Measurements from ENCODE around the gene IVL. TPM values are rescaled to one million over a fixed set of nuclear protein-coding genes. Genes with fewer than 3 reads are reported as not detected.

IVL gene
- total RNA-seq, 1 donor from 2014 or later, result not detected

DNA sequence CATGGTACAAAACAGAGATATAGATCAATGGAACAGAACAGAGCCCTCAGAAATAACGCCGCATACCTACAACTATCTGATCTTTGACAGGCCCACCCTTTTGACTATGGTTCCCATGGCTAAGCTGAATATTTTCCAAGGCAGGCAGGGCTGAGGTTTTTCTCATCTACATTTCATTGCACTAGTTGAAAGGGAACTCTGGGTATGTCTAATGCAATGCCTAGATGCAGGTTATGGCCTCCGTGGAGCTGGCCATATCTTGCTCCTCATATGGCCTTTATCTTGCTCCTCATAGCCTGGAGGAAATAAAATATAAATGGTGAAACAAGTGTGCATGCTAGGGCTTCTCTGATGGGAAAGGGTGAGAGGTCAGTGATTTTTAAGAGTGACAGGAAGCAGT is 49.2 kb downstream of the IVL start:
- ChIA-PET CTCF (no interaction called here), POLR2A (no interaction called here)
- intact Hi-C loops (cut with micrococcal nuclease), result no loop called here

GRCh38 chr1:152959273-152959672 is 50.9 kb downstream of the IVL start:
- H3K9me3 Mint-ChIP-seq, result no peaks in the 10 kb centered on the region
- no peak for ATAC-seq (ENCODE audit: low read depth)
- TF ChIP-seq, protein P1, sequence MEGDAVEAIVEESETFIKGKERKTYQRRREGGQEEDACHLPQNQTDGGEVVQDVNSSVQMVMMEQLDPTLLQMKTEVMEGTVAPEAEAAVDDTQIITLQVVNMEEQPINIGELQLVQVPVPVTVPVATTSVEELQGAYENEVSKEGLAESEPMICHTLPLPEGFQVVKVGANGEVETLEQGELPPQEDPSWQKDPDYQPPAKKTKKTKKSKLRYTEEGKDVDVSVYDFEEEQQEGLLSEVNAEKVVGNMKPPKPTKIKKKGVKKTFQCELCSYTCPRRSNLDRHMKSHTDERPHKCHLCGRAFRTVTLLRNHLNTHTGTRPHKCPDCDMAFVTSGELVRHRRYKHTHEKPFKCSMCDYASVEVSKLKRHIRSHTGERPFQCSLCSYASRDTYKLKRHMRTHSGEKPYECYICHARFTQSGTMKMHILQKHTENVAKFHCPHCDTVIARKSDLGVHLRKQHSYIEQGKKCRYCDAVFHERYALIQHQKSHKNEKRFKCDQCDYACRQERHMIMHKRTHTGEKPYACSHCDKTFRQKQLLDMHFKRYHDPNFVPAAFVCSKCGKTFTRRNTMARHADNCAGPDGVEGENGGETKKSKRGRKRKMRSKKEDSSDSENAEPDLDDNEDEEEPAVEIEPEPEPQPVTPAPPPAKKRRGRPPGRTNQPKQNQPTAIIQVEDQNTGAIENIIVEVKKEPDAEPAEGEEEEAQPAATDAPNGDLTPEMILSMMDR (IDR thresholded peaks at IDR 0.05), result no peak
- no peak overlapping the region for H3K27ac Mint-ChIP-seq
- H3K4me3 Mint-ChIP-seq, result no peak overlapping the region
- POLR2A ChIA-PET, result no interaction called here
- no peaks in the 10 kb centered on the region for H3K36me3 Mint-ChIP-seq (ENCODE audit: low read depth)
- no peak for DNase-seq
- CTCF ChIA-PET, result no interaction called here
- no peaks in the 10 kb centered on the region for H3K27me3 Mint-ChIP-seq
- intact Hi-C loops (cut with micrococcal nuclease), result no loop called here
- peaks cover 8% of the 10 kb centered on the region for H3K4me1 Mint-ChIP-seq

More for the DNA sequence above, 49.2 kb downstream of the IVL start:
- TF ChIP-seq, protein P1 (IDR thresholded peaks at IDR 0.05), result no peak
- H3K36me3 Mint-ChIP-seq (ENCODE audit: low read depth), result no peaks in the 10 kb centered on the region
- no peak overlapping the region for H3K27ac Mint-ChIP-seq
- DNase-seq (no peak), ATAC-seq (ENCODE audit: low read depth) (no peak)
- H3K4me1 Mint-ChIP-seq, result peaks cover 8% of the 10 kb centered on the region
- H3K27me3 Mint-ChIP-seq, result no peaks in the 10 kb centered on the region
- no peaks in the 10 kb centered on the region for H3K9me3 Mint-ChIP-seq
- no peak overlapping the region for H3K4me3 Mint-ChIP-seq

GRCh38 chr1:152959801-152960451 is 51.6 kb downstream of the IVL start:
- H3K27me3 Mint-ChIP-seq, result no peaks in the 10 kb centered on the region
- H3K9me3 Mint-ChIP-seq, result no peaks in the 10 kb centered on the region
- CTCF ChIA-PET, result no interaction called here
- no peak overlapping the region for H3K4me3 Mint-ChIP-seq
- intact Hi-C loops (cut with micrococcal nuclease), result no loop called here
- no peak for DNase-seq
- TF ChIP-seq, protein P1 (IDR thresholded peaks at IDR 0.05), result no peak
- POLR2A ChIA-PET, result no interaction called here
- ATAC-seq (ENCODE audit: low read depth), result no peak
- H3K36me3 Mint-ChIP-seq (ENCODE audit: low read depth), result no peaks in the 10 kb centered on the region
- peaks cover 8% of the 10 kb centered on the region for H3K4me1 Mint-ChIP-seq
- H3K27ac Mint-ChIP-seq, result no peak overlapping the region

DNA sequence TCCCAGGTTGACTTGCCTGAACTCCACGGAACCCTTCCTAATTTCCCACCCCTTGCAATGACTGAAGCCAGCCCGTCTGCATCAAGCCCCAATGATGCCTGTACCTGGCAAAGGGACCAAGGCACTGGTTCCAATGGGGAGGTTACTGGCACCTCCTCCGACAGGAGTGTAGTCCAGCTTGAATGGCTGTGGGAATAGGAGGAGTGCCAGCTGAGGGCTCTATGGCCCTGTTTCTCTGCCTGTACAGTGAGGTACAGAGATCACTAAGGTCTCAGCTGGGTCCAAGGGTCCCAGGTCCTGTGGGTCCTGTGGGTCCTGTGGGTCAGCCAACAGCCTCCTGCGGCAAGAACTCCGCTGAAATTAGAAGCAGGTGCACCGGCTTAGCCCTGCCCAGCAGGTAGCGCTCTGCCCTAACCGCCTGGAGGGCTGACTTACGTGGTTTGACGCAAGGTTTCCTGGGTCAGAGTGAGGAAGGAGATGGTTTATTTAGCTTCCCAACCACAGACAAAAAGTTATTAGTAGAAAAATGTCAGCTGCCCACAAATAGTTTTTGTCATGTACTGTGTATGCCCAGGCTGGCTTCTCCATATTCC is 52.2 kb downstream of the IVL start:
- intact Hi-C loops (cut with micrococcal nuclease), result no loop called here
- TF ChIP-seq, protein P1 (IDR thresholded peaks at IDR 0.05), result no peak
- DNase-seq, result no peak
- H3K9me3 Mint-ChIP-seq, result no peaks in the 10 kb centered on the region
- H3K36me3 Mint-ChIP-seq (ENCODE audit: low read depth), result no peaks in the 10 kb centered on the region
- no peak overlapping the region for H3K27ac Mint-ChIP-seq
- CTCF ChIA-PET, result no interaction called here
- no peak overlapping the region for H3K4me3 Mint-ChIP-seq
- H3K4me1 Mint-ChIP-seq, result peaks cover 8% of the 10 kb centered on the region
- POLR2A ChIA-PET, result no interaction called here
- ATAC-seq (ENCODE audit: low read depth), result no peak
- H3K27me3 Mint-ChIP-seq, result peaks cover 1% of the 10 kb centered on the region

Other genes starting within 250 kb of the IVL start
- not detected in 2 replicates for gene LCE2D, start 245.2 kb upstream of the IVL start, total RNA-seq
- not detected in 2 replicates for gene LCE2C, start 233.3 kb upstream of the IVL start, total RNA-seq
- not detected in 2 replicates for gene LCE2B, start 222.4 kb upstream of the IVL start, total RNA-seq
- gene LCE2A, start 210.2 kb upstream of the IVL start, total RNA-seq, result not detected in 2 replicates
- not detected in 2 replicates for gene LCE4A, start 200.4 kb upstream of the IVL start, total RNA-seq
- not detected in 2 replicates for gene KPRP, start 150.5 kb upstream of the IVL start, total RNA-seq
- gene LCE1F, start 133.4 kb upstream of the IVL start, total RNA-seq, result not detected in 2 replicates
- gene LCE1E, start 122.3 kb upstream of the IVL start, total RNA-seq, result not detected in 2 replicates
- gene LCE1D, start 111.8 kb upstream of the IVL start, total RNA-seq, result not detected in 2 replicates
- gene LCE1C, start 101.9 kb upstream of the IVL start, total RNA-seq, result not detected in 2 replicates
- gene LCE1B, start 96.6 kb upstream of the IVL start, total RNA-seq, result not detected in 2 replicates
- gene LCE1A, start 81.1 kb upstream of the IVL start, total RNA-seq, result not detected in 2 replicates
- not detected in 2 replicates for gene LCE6A, start 65.7 kb upstream of the IVL start, total RNA-seq
- not detected in 2 replicates for gene LCE7A, start 48.5 kb upstream of the IVL start, total RNA-seq
- not detected in 2 replicates for gene SMCP, start 30.2 kb upstream of the IVL start, total RNA-seq
- gene SPRR5, start 38.7 kb downstream of the IVL start, total RNA-seq, result not detected in 2 replicates
- not detected in 2 replicates for gene SPRR4, start 62.1 kb downstream of the IVL start, total RNA-seq
- gene SPRR1A, start 75.5 kb downstream of the IVL start, total RNA-seq, result not detected in 2 replicates
- not detected in 2 replicates for gene SPRR3, start 93.2 kb downstream of the IVL start, total RNA-seq
- gene SPRR1B, start 122.7 kb downstream of the IVL start, total RNA-seq, result not detected in 2 replicates
- gene SPRR2D, start 132.6 kb downstream of the IVL start, total RNA-seq, result not detected in 2 replicates
- gene SPRR2A, start 149.0 kb downstream of the IVL start, total RNA-seq, result not detected in 2 replicates
- not detected in 2 replicates for gene SPRR2B, start 163.1 kb downstream of the IVL start, total RNA-seq
- not detected in 2 replicates for gene SPRR2E, start 186.0 kb downstream of the IVL start, total RNA-seq
- gene SPRR2F, start 205.0 kb downstream of the IVL start, total RNA-seq, result not detected in 2 replicates
- not detected in 2 replicates for gene SPRR2G, start 242.3 kb downstream of the IVL start, total RNA-seq

All from activated B cell treated with CpG ODN at 0.5 μM for 24 hours (primary cell).